ENCODE data around the gene RSL1D1. TPM values are rescaled to one million over a fixed set of nuclear protein-coding genes. Genes with fewer than 3 reads are reported as not detected.
A peak's percentile ranks its signal among the peaks of the same experiment; 100 is the strongest.

Gene RSL1D1
- total RNA-seq, 1 donor from 2014 or later = 86.9 TPM

- Mint-ChIP-seq H3K27me3 (ENCODE audit: unreplicated experiment) (peaks cover 3% of the 10 kb centered on the region), H3K36me3 (ENCODE audit: low read depth, unreplicated experiment) (peaks cover 5% of the 10 kb centered on the region), H3K27ac (ENCODE audit: unreplicated experiment) (peak overlapping the region; percentile 95), H3K4me3 (ENCODE audit: unreplicated experiment) (peak overlapping the region; percentile 40), H3K4me1 (ENCODE audit: unreplicated experiment) (peaks cover 36% of the 10 kb centered on the region), H3K9me3 (ENCODE audit: unreplicated experiment) (no peaks in the 10 kb centered on the region)
- no peak for DNase-seq (ENCODE audit: low spot score)
- TF ChIP-seq CTCF (IDR thresholded peaks at IDR 0.05; ENCODE audit: unreplicated experiment) = no peak
These were observed 67.3 kb downstream of the RSL1D1 start for GRCh38 chr16:11784038-11784369.

Other genes with a start within 250 kb of the RSL1D1 start
- 163 TPM for gene SNN, start 183.1 kb downstream of the RSL1D1 start, total RNA-seq (ENCODE audit: unreplicated experiment)
- gene TXNDC11, start 108.7 kb downstream of the RSL1D1 start, total RNA-seq (ENCODE audit: unreplicated experiment) = 19.6 TPM
- gene ZC3H7A, start 54.3 kb downstream of the RSL1D1 start, total RNA-seq (ENCODE audit: unreplicated experiment) = 84.7 TPM
- 99.8 TPM for gene GSPT1, start 64.4 kb upstream of the RSL1D1 start, total RNA-seq (ENCODE audit: unreplicated experiment)
- gene NPIPB2, start 90.5 kb upstream of the RSL1D1 start, total RNA-seq (ENCODE audit: unreplicated experiment) = 4.4 TPM
- gene TNFRSF17, start 113.7 kb upstream of the RSL1D1 start, total RNA-seq (ENCODE audit: unreplicated experiment) = not detected
- 21.6 TPM for gene SNX29, start 125.2 kb upstream of the RSL1D1 start, total RNA-seq (ENCODE audit: unreplicated experiment)